Upper lobe of left lung (tissue), 4 donors: ENCODE data around the gene REEP5.

Source experiments
- CTCF ChIP-seq, 6 experiments: fragments of 450-650 bp in 4 of 6; fragments of 200-600 bp in 2 of 6; sonication (generic) in 2 of 6; IDR thresholded peaks; one replicate each; pipeline ENCODE4 v1.5.1; 2016 to 2019; ENCODE audit warnings: antibody characterized with exemption in 6 of 6
- EP300 ChIP-seq, 4 donors: sonication (generic); formaldehyde crosslinking; IDR thresholded peaks; one replicate each; pipeline ENCODE4 v1.5.1; 2017; ENCODE audit warnings: antibody characterized with exemption in 4 of 4, control low read depth in 2 of 4
- POLR2A ChIP-seq, 4 donors: fragments of 450-650 bp; IDR thresholded peaks; one replicate each; pipeline ENCODE4 v1.5.1; 2016 to 2017; ENCODE audit warnings: antibody characterized with exemption in 4 of 4, mild to moderate bottlenecking in 2 of 4
- POLR2AphosphoS5 ChIP-seq, 2 donors: sonication (generic); formaldehyde crosslinking; IDR thresholded peaks; one replicate each; pipeline ENCODE4 v1.5.1; 2017; ENCODE audit warnings: antibody characterized with exemption in 2 of 2

GRCh38 chr5:112918679-112919078 lies 3.3 kb downstream of the REEP5 start:
- TF ChIP-seq EP300 (IDR thresholded peaks at IDR 0.05) (no peak), CTCF (IDR thresholded peaks at IDR 0.05) (no peak), POLR2A (IDR thresholded peaks at IDR 0.05) (no peak), POLR2AphosphoS5 (IDR thresholded peaks at IDR 0.05) (no peak)
